AG04450 (cell line): ENCODE results near the gene STRA6. TPM values are rescaled to one million over a fixed set of nuclear protein-coding genes. Genes with fewer than 3 reads are reported as not detected.

Source experiments
- CTCF ChIA-PET: fragments of 300-600, 350-600 bp; formaldehyde crosslinking; extraction: SDS; loops from one replicate; lab custom pipeline; 2022; ENCODE audit warnings: antibody characterized with exemption, inconsistent platforms; lab: Charles Lee
- POLR2A ChIA-PET: fragments of 350-600 bp; formaldehyde crosslinking; extraction: SDS; loops from one replicate; lab custom pipeline; 2021; ENCODE audit warnings: antibody characterized with exemption, inconsistent platforms; lab: Yijun Ruan, JAX
- DNase-seq: peaks from one replicate; pipeline ENCODE4 v3.0.0-alpha.2; 2011; ENCODE audit warnings: low read depth, low spot score
- H3K27ac ChIP-seq: one replicate; pipeline ENCODE4 v1.5.1; 2012; ENCODE audit warnings: low read depth, low read length, control low read depth
- H3K27me3 ChIP-seq: one replicate; pipeline ENCODE4 v1.6.0; 2012; ENCODE audit warnings: low read length; ENCODE audit not compliant: control insufficient read depth, insufficient read depth
- H3K4me3 ChIP-seq: 2 replicates; pipeline ENCODE4 v1.5.1; 2011; ENCODE audit warnings: mild to moderate bottlenecking, low read depth, low read length, control low read depth
- H3K9me3 ChIP-seq: 2 replicates; pipeline ENCODE4 v1.5.1; 2012; ENCODE audit warnings: low read length; ENCODE audit not compliant: control insufficient read depth, insufficient read depth
- polyA plus RNA-seq: library from polyadenylated mRNA; depleted of rRNA; stranded (reverse); fragments of >200 nt; gene quantifications from 2 replicates; pipeline ENCODE4 v1.2.3, GENCODE V29; 2011
- TF ChIP-seq, protein P1 (sequence below): IDR thresholded peaks from 2 replicates; pipeline ENCODE4 v1.5.1; 2011; ENCODE audit warnings: low read depth, low read length, control low read depth, inconsistent platforms

Gene STRA6
- polyA plus RNA-seq, 1 experiment: 0.12 TPM

DNA sequence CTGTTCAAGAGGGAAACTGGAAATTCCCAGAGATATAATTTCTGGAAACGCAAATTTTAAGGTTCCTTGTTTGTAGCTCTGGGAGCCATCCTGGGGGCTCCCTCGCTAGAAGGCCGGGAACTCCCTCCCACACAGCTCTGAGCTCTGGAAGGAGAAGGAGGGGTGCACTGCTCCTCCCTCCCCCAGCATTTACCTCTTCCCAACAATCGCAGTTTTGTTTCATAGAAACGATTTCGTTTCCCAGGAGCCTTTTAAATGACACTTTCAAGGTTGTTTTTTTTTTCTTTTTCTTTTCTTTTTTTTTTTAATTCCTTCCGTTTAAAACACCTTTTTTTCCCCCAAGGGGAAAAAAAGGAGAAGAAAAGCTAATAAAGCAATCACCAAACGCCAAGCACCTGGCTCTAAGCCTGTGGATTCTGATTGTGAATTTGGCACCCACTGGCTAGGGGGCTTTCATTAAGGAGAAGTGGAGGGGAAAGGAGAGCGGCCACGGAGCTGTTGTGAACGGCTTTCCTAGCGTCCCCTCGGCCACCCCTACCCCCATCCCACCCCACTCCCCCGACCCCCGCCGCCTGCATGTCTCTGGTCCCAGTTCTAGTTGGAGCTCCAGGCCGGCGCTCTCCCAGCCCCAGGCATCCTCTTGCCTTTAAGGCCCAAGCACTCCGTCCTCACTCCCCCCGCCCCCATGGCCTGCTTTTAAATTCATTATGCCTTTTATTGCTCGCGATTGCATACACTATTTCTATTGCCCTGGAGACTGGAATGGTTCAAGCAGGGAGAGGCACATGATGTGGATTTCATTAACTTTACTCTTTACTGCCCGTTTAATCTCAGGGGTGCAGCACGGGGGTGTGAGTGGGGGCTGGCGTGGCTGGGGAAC lies 19.9 kb upstream of the STRA6 start:
- TF ChIP-seq, protein P1, sequence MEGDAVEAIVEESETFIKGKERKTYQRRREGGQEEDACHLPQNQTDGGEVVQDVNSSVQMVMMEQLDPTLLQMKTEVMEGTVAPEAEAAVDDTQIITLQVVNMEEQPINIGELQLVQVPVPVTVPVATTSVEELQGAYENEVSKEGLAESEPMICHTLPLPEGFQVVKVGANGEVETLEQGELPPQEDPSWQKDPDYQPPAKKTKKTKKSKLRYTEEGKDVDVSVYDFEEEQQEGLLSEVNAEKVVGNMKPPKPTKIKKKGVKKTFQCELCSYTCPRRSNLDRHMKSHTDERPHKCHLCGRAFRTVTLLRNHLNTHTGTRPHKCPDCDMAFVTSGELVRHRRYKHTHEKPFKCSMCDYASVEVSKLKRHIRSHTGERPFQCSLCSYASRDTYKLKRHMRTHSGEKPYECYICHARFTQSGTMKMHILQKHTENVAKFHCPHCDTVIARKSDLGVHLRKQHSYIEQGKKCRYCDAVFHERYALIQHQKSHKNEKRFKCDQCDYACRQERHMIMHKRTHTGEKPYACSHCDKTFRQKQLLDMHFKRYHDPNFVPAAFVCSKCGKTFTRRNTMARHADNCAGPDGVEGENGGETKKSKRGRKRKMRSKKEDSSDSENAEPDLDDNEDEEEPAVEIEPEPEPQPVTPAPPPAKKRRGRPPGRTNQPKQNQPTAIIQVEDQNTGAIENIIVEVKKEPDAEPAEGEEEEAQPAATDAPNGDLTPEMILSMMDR: no peak
- no peaks in the 10 kb centered on the region; the same call in 1 of the 2 replicates for H3K9me3 ChIP-seq
- H3K27ac ChIP-seq: no peak overlapping the region
- no peak for DNase-seq
- no peak overlapping the region for H3K4me3 ChIP-seq
- H3K27me3 ChIP-seq: peaks cover 65% of the 10 kb centered on the region
- CTCF ChIA-PET: interaction anchor here (0.9 kb wide), 1 partner anchor 100 kb away, joined by 4 read pairs; no protein-coding TSS in a partner anchor
- POLR2A ChIA-PET: interaction anchor here (0.7 kb wide), 1 partner anchor 16 kb away, joined by 4 read pairs; no protein-coding TSS in a partner anchor

DNA sequence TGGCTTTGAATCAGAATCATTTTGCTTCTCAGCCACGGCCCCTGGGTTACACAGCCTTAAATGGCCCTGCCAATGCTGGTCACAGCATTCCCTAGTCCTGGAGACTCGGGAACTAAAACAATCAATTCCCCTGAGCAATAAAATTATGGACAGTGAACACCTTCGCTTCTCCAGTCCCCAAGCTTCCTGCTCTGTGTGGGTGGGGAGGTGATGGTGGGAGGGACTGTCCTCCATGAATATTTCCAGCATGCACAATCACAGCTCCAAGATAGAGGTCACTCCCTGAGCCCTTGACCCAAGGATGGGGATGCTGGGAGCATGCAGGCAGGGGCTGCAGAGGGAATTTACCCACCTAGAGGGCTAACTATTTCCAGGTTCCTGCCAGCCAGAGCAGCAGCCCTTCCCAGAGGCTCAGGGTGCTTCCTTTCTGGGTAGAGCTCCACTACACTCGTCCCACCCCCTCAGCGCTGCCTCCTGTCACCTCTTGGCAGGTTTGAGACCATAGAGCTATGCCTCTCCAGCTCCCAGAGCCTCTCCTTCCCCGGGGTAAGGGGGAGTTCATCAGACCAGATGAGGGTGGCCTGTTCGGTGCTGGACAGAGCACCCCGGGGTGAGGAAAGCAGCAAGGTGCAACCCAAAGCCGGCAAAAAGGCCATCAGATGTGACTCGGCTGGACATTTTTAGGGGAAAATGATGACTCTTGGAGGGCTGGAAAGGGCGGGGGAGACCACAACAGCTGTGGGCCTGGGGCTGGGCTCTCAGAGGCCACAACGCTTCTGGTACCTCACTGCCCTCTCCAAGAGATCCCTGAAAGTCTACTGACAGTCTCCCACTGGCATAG lies 19.0 kb upstream of the STRA6 start:
- Histone ChIP-seq H3K27me3 (peaks cover 60% of the 10 kb centered on the region), H3K9me3 (no peaks in the 10 kb centered on the region; the same call in 1 of the 2 replicates), H3K27ac (no peak overlapping the region), H3K4me3 (no peak overlapping the region)
- ChIA-PET CTCF (no interaction called here), POLR2A (interaction anchor here (0.7 kb wide), 1 partner anchor 15 kb away, joined by 4 read pairs; no protein-coding TSS in a partner anchor)
- DNase-seq: no peak
- TF ChIP-seq, protein P1: no peak

DNA sequence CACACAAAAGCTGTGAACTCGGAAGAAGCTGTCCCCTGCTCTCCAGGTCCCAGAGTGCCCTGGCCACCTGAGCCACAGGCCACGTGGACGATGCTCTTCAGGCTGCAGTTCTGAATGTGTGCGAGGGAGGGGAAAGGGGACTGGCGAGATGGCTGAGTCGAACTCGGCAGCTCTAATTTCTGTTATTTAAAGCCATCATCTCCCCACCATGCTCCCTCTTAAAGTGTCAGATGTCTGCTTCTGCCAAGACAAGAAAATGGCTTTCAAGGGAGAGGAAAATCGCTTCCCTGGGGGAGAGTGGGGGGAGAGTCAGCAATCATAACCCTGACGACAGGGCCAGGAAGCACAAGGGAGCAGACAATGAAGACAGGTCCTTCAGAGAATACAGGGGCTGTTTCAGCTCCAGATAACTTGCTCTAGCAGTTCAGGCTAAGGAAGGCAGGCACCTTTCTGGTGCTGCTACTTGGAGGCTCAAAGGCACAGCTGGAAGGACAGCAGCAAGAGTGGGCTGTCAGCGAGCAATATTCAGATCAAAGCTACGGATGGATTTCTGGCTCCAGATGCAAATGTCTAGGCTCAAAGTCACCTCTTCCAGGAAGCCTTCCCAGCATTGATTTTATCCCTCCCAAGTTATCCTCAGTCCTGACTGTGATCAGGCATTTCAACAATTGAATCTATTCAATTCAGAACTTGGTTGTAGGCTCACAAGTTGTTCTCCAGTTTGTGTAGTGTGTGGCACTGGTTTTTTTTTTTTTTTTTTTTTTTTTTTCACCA lies 18.1 kb upstream of the STRA6 start:
- CTCF ChIA-PET: no interaction called here
- POLR2A ChIA-PET: interaction anchor here (0.7 kb wide), 1 partner anchor 92 kb away, joined by 10 read pairs; no protein-coding TSS in a partner anchor
- TF ChIP-seq, protein P1: no peak
- peaks cover 57% of the 10 kb centered on the region for H3K27me3 ChIP-seq
- DNase-seq: no peak
- H3K9me3 ChIP-seq: no peaks in the 10 kb centered on the region; the same call in 1 of the 2 replicates
- H3K27ac ChIP-seq: no peak overlapping the region
- no peak overlapping the region for H3K4me3 ChIP-seq

DNA sequence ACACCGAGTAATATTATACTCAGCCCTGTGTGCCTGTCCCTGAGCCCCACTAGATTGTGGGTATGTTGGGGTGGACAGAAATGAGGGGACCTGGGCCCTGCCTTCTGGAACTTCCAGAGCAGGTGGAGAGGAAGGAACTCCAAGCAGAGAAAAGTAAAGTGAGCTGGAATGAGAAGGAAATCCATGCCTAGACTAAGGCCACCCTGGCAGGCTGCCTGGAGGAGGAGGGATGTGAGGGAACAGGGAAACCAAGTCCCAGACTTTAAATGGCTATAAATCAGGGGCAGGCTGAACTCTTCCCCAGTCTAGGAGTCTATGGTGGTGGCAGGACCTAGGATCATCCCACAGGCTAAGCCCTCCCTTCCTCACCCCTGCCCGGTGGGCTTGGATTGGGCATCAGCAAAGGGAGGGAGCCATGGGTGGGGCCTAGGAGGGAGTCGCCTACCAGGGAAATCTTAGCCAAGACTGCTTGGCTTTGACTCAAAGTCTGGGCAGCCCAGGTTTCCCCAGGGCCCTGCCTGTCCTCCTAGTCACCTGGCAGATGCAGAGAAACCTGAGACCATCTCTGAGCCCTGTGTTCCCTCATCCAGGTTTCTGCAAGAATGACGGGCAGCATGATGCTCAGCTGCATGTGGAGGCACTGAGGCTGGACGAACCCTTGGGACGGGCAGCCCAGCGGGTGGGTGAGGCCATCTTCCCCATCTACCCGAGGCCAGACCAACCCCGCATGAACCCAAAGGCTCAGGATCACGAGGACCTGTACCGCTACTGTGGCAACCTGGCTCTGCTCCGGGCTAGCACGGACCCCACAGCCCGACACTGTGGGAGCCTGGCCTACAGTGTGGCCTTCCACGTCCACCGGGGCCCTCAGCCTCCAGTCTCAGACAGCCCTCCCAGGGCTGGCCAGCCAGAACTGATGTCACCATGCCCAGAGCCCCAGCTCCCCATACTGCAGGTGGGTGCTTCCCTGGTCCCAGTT lies 15.6 kb upstream of the STRA6 start:
- Histone ChIP-seq H3K9me3 (no peaks in the 10 kb centered on the region; the same call in 1 of the 2 replicates), H3K4me3 (no peak overlapping the region), H3K27ac (no peak overlapping the region), H3K27me3 (peaks cover 46% of the 10 kb centered on the region)
- POLR2A ChIA-PET: no interaction called here
- CTCF ChIA-PET: no interaction called here
- DNase-seq: no peak
- TF ChIP-seq, protein P1: no peak
